HepG2 (cell line): Measurements from ENCODE around the gene DCPS. TPM values are rescaled to one million over a fixed set of nuclear protein-coding genes. Genes with fewer than 3 reads are reported as not detected.

Experiments
- HNF4A ChIP-seq: sonication (generic); formaldehyde crosslinking; IDR thresholded peaks from 2 replicates; pipeline ENCODE4 v1.4.0; 2020; ENCODE audit warnings: missing genetic modification reagents
- IRF2 ChIP-seq: IDR thresholded peaks from 2 replicates; pipeline ENCODE4 v1.6.1; 2018; ENCODE audit warnings: missing genetic modification reagents, missing compliant biosample characterization
- JUND ChIP-seq: sonication (generic); formaldehyde crosslinking; IDR thresholded peaks from 2 replicates; pipeline ENCODE4 v1.8.0; 2022; ENCODE audit warnings: mild to moderate bottlenecking, missing genetic modification reagents
- KLF6 ChIP-seq: IDR thresholded peaks from 2 replicates; pipeline ENCODE4 v1.8.0; 2016; ENCODE audit warnings: missing biosample characterization, missing genetic modification reagents
- MED8 ChIP-seq: sonication (generic); formaldehyde crosslinking; IDR thresholded peaks from 2 replicates; pipeline ENCODE4 v1.8.1; 2023; ENCODE audit warnings: mild to moderate bottlenecking, missing genetic modification reagents; ENCODE audit not compliant: insufficient replicate concordance
- NFE2 ChIP-seq: sonication (generic); formaldehyde crosslinking; IDR thresholded peaks from 2 replicates; pipeline ENCODE4 v1.4.0; 2020; ENCODE audit warnings: missing genetic modification reagents
- NFIB ChIP-seq: sonication (generic); formaldehyde crosslinking; IDR thresholded peaks from 2 replicates; pipeline ENCODE4 v1.9.0; 2021; ENCODE audit warnings: missing genetic modification reagents, mild to moderate bottlenecking, borderline replicate concordance
- POLR2A ChIP-seq, 2 experiments: IDR thresholded peaks; 2 replicates each; pipeline ENCODE4 v1.6.1; 2011; ENCODE audit warnings: low read depth in 2 of 2, low read length in 2 of 2, mild to moderate bottlenecking in 1 of 2, moderate library complexity in 1 of 2; ENCODE audit not compliant: insufficient read depth in 1 of 2
- RFX3 ChIP-seq: IDR thresholded peaks from 2 replicates; pipeline ENCODE4 v1.6.1; 2016; ENCODE audit warnings: missing biosample characterization, missing genetic modification reagents
- SALL2 ChIP-seq: sonication (generic); formaldehyde crosslinking; IDR thresholded peaks from 2 replicates; pipeline ENCODE4 v1.8.1; 2023; ENCODE audit warnings: mild to moderate bottlenecking, missing genetic modification reagents, inconsistent platforms
- TFDP2 ChIP-seq: sonication (generic); formaldehyde crosslinking; IDR thresholded peaks from 2 replicates; pipeline ENCODE4 v1.4.0; 2020; ENCODE audit warnings: missing genetic modification reagents
- TOE1 ChIP-seq: sonication (generic); formaldehyde crosslinking; IDR thresholded peaks from 2 replicates; pipeline ENCODE4 v1.4.0; 2020; ENCODE audit warnings: mild to moderate bottlenecking, missing genetic modification reagents
- ZBTB21 ChIP-seq: sonication (generic); formaldehyde crosslinking; IDR thresholded peaks from 2 replicates; pipeline ENCODE4 v1.4.0; 2020; ENCODE audit warnings: missing genetic modification reagents
- ZHX2 ChIP-seq, 2 experiments: sonication (generic) in 1 of 2; formaldehyde crosslinking in 1 of 2; IDR thresholded peaks; 2 replicates each; pipeline versions ENCODE4 v1.6.1 to v1.9.0; 2014 to 2022; ENCODE audit warnings: antibody characterized with exemption in 1 of 2, borderline replicate concordance in 1 of 2, inconsistent platforms in 1 of 2, low read depth in 1 of 2, missing genetic modification reagents in 1 of 2
- ZNF510 ChIP-seq: sonication (generic); formaldehyde crosslinking; IDR thresholded peaks from 2 replicates; pipeline ENCODE4 v1.4.0; 2020; ENCODE audit warnings: low read depth, mild to moderate bottlenecking, missing genetic modification reagents
- ZNF567 ChIP-seq: sonication (generic); formaldehyde crosslinking; IDR thresholded peaks from 2 replicates; pipeline ENCODE4 v1.8.1; 2023; ENCODE audit warnings: mild to moderate bottlenecking, missing genetic modification reagents, borderline replicate concordance
- ZNF598 ChIP-seq: sonication (generic); formaldehyde crosslinking; IDR thresholded peaks from 2 replicates; pipeline ENCODE4 v1.5.1; 2020; ENCODE audit warnings: mild to moderate bottlenecking, missing genetic modification reagents, borderline replicate concordance
- ZNF672 ChIP-seq: sonication (generic); formaldehyde crosslinking; IDR thresholded peaks from 2 replicates; pipeline ENCODE4 v1.8.1; 2022; ENCODE audit warnings: missing genetic modification reagents
- ZNF761 ChIP-seq: sonication (generic); formaldehyde crosslinking; conservative IDR thresholded peaks from 2 replicates; pipeline ENCODE4 v1.4.0; 2020; ENCODE audit warnings: mild to moderate bottlenecking, missing genetic modification reagents
- ZSCAN20 ChIP-seq: sonication (generic); formaldehyde crosslinking; IDR thresholded peaks from 2 replicates; pipeline ENCODE4 v1.4.0; 2020; ENCODE audit warnings: missing genetic modification reagents, mild to moderate bottlenecking, borderline replicate concordance
- polyA plus RNA-seq, 8 experiments: library from polyadenylated mRNA; depleted of rRNA in 3 of 8; stranded (reverse) in 7 of 8; unstranded in 1 of 8; fragments of >200 nt; fragmentation: Illumina TruSeq in 4 of 8; extraction: Trizol in 4 of 8; gene quantifications; 2 replicates each; pipeline versions ENCODE4 v1.2.1 to v1.2.3, GENCODE V29; 2011 to 2016; ENCODE audit warnings: low read depth in 4 of 8, missing spikeins in 1 of 8, mixed read lengths in 1 of 8; ENCODE audit not compliant: insufficient read depth in 1 of 8
- total RNA-seq, 5 experiments: library from RNA; depleted of rRNA; stranded (reverse); fragments of >200 nt; fragmentation: Illumina TruSeq; extraction: Trizol; gene quantifications; 2 replicates each; pipeline ENCODE4 v1.2.3, GENCODE V29; 2016; ENCODE audit warnings: low read depth in 1 of 5
- TF ChIP-seq, protein P1 (sequence below): sonication (generic); formaldehyde crosslinking; IDR thresholded peaks from 2 replicates; pipeline ENCODE4 v1.4.0; 2020; ENCODE audit warnings: low read depth, mild to moderate bottlenecking, missing genetic modification reagents

DCPS gene
- total and polyA plus RNA-seq, 2 of the 13 experiments (the other 11 are each of a cell fraction or from before 2014, with no cell fraction given): 21.9 to 22.5 TPM

DNA sequence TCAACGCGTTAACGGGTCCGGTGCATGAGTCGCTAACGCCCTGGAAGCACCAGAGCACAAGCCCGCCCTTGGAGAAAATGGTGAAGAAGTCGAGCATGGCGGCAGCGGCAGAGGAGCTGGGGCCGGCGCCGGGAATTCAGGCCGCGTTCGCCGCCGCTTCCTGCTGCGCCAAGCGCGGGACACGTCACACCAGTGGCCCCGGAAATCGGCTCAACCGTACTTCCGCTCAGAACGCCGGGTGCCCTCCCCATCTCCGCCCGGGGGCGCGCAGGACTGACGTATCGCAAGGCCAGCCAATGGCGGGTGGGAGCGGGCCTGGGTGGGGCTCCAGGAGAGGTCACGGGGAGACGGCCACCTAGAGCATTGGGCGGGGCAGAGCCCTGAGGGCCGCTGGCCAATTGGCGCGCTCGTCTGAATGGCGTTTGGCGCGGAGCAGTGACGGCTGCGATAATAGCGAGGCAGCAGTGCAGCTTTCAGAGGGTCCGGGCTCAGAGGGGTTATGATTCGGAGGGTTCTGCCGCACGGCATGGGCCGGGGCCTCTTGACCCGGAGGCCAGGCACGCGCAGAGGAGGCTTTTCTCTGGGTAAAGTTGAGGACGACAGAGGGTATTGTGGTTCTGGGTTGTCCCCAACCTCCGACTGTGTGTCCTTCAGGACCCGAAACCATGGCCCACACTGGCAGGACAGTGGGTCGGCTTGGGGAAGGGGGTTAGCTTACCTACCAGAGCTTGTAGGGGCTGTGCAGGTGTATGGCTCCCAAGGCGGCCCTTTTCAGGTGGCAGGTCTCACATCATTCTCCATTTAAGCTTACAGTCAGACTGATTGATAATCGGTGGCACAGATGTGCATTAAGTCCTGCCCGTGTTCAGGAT is 34.9 kb upstream of the DCPS start, which contains the start of the genes FOXRED1 and SRPRA (continued):
- TF ChIP-seq ZNF510 (CRISPR knock-in tag): peak; percentile 68; the same call in 1 of the 2 replicates
- TF ChIP-seq, protein P1, sequence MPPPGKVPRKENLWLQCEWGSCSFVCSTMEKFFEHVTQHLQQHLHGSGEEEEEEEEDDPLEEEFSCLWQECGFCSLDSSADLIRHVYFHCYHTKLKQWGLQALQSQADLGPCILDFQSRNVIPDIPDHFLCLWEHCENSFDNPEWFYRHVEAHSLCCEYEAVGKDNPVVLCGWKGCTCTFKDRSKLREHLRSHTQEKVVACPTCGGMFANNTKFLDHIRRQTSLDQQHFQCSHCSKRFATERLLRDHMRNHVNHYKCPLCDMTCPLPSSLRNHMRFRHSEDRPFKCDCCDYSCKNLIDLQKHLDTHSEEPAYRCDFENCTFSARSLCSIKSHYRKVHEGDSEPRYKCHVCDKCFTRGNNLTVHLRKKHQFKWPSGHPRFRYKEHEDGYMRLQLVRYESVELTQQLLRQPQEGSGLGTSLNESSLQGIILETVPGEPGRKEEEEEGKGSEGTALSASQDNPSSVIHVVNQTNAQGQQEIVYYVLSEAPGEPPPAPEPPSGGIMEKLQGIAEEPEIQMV (CRISPR knock-in tag): 0 out of 2 replicates have a peak, but pooled peaks have one; percentile 36
- TF ChIP-seq ZNF761 (CRISPR knock-in tag): peak; percentile 92
- TF ChIP-seq SALL2 (CRISPR knock-in tag): no peak
- peak; percentile 81 to 86 for TF ChIP-seq POLR2A (IDR thresholded peaks at IDR 0.05; ENCODE audit: insufficient read depth in 1 of 2, low read depth in 2 of 2, low read length in 2 of 2)
- peak; percentile 93 for TF ChIP-seq ZHX2 (IDR thresholded peaks at IDR 0.05; ENCODE audit: low read depth)
- TF ChIP-seq ZHX2 (CRISPR knock-in tag; IDR thresholded peaks at IDR 0.05; ENCODE audit: borderline replicate concordance): no peak
- TF ChIP-seq TOE1 (CRISPR knock-in tag): no peak
- no peak for TF ChIP-seq NFIB (CRISPR knock-in tag)
- TF ChIP-seq ZNF567 (CRISPR knock-in tag): peak; percentile 14; the same call in 1 of the 2 replicates
- no peak for TF ChIP-seq NFE2 (CRISPR knock-in tag)
- no peak; the same call in 1 of the 2 replicates for TF ChIP-seq HNF4A (CRISPR knock-in tag)
- TF ChIP-seq ZNF672 (CRISPR knock-in tag): no peak
- TF ChIP-seq MED8: no peak
- TF ChIP-seq IRF2 (CRISPR knock-in tag): 0 out of 2 replicates have a peak, but pooled peaks have one; percentile 53
- TF ChIP-seq KLF6 (CRISPR knock-in tag): peak; percentile 25; the same call in 1 of the 2 replicates
- TF ChIP-seq ZBTB21: peak; percentile 97
- no peak for TF ChIP-seq ZSCAN20 (CRISPR knock-in tag)
- TF ChIP-seq ZNF598 (CRISPR knock-in tag): peak; percentile 63; the same call in 1 of the 2 replicates
- peak; percentile 90 for TF ChIP-seq TFDP2 (CRISPR knock-in tag)
- TF ChIP-seq RFX3 (CRISPR knock-in tag): no peak
- 0 out of 2 replicates have a peak, but pooled peaks have one; percentile 6 for TF ChIP-seq JUND (CRISPR knock-in tag)
